HG03354 (cell line): Measurements from ENCODE around the gene GAL3ST2.
"Not testable (repeated sequence)": the region's sequence is repeated elsewhere in the genome, so short reads cannot be mapped to it uniquely, and the experiment has no call there.

Experiments
- ATAC-seq: cut with Tn5 transposase; IDR thresholded peaks from one replicate; pipeline ENCODE4 v1.9.1; 2021; ENCODE audit warnings: mild to moderate bottlenecking; ENCODE audit not compliant: unreplicated experiment, poor library complexity, severe bottlenecking

GAL3ST2 gene

DNA sequence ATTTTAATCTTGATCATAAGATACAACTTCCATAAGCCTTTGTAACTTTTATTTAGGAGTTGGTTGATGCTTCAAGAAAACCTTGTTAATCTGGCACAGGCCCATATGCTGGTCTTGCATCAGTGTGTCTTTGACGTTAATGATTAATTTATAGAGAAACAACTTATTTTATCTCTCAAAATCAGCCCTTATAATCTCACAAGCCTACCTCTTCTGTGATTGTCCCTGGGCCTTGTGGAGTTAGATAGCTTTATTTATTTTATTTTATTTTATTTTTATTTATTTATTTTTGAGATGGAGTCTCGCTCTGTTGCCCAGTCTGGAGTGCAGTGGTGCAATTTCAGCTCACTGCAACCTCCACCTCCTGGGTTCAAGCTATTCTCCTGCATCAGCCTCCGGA, 5.4 kb downstream of the GAL3ST2 start:
- not testable (repeated sequence) for ATAC-seq

- no peak for ATAC-seq
Measured at GRCh38 chr2:241788135-241788534, 11.5 kb downstream of the GAL3ST2 start.

GRCh38 chr2:241788572-241788971, 11.9 kb downstream of the GAL3ST2 start:
- ATAC-seq: no peak

DNA sequence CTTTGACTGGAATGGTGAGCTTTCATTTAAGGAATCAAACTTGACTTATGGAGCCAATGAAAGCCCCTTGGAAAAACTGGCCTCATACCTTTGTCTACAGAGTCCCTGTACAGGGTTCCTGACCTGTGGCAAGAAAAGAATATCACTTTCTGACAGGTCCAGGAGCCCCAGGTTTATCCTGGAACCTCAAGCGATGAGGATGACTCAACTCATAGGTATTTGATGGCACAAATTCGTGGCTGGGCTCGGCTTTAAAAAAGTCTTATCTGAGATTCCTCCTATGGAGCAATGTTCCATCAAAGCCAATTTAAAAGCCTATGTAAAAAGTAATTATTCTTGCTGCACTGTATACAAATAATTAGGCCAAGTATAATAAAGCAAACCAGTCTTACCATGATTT, 14.8 kb downstream of the GAL3ST2 start:
- not testable (repeated sequence) for ATAC-seq

GRCh38 chr2:241793385-241793784, 16.8 kb downstream of the GAL3ST2 start:
- no peak for ATAC-seq

GRCh38 chr2:241794250-241794823, 17.7 kb downstream of the GAL3ST2 start:
- no peak for ATAC-seq

- ATAC-seq: no peak
Measured at GRCh38 chr2:241795021-241795999, 18.7 kb downstream of the GAL3ST2 start.

GRCh38 chr2:241796209-241796608, 19.6 kb downstream of the GAL3ST2 start:
- ATAC-seq: no peak

GRCh38 chr2:241796610-241797138, 20.1 kb downstream of the GAL3ST2 start:
- ATAC-seq: no peak

DNA sequence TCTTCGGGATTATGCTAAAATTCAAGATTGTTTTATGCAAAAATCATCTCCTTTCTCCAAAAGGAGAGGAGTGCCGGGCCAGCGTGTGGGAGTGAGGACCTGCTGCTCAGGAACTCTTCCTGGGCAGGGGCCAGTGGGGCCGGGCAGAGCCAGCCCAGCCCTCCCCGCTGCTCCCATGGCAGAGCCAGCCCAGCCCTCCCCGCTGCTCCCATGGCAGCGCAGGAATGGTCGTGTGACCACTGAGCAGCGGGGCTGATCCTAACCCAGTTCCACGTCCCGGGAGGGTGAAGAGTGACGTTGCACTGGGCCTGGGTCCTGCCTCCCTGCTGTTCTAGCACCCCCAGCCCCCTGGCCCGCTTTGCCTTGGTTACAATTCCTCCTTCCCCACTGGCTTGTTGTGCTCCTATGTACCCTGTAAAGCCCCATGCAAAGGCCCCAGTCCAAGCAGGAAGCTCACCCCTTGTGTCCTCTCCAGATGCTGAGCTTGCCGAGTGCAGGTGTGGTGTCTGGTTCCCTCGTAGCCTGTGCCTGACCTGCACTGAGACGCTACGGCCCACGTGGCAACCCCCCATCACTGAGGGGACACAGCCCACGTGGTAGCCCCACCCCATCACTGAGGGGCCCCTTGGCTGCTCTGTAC, 20.9 kb downstream of the GAL3ST2 start:
- no peak for ATAC-seq

GRCh38 chr2:241798081-241798630, 21.5 kb downstream of the GAL3ST2 start:
- ATAC-seq: no peak

- no peak for ATAC-seq
Measured at GRCh38 chr2:241798631-241799521, 22.3 kb downstream of the GAL3ST2 start.

DNA sequence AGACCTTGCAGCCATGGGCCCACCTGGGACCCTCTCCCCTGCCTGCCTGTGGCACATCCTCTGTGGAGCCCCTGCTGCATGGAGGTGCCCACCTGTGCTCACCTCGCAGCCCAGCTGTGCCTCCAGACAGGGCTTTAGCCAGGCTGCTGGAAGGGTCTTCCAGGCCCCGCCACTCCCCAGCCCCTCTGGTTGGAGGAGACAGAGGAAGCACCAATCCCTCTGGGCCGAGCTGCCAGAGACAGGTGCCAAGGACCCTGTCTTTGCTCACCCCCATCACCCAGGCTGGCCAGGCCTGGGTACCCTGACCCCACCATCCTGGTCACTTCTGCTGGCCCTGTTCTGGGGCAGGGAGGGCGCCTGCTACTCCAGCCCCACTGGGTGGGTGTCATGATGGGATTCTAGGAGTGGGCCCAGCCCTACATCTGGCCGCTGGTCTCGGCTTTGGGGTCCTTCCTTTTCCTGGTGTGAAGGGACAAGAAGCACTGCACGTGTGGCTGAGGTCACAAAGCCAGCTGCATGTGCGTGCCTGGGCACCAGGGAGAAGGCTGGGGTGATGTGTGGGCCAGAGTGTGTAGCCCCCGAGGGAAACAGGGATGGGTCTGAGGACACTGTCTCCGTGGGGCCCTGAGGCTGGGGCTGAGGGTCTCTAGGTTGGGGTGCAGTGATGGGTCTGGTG, 23.0 kb downstream of the GAL3ST2 start:
- no peak for ATAC-seq

GRCh38 chr2:241800198-241800903, 23.7 kb downstream of the GAL3ST2 start:
- ATAC-seq: not testable (repeated sequence)

- no peak for ATAC-seq
Measured at GRCh38 chr2:241801611-241802420, 25.2 kb downstream of the GAL3ST2 start.

- ATAC-seq: no peak
Measured at GRCh38 chr2:241802421-241803318, 26.0 kb downstream of the GAL3ST2 start.
